CD4-positive, alpha-beta memory T cell (primary cell): ENCODE data around the gene BARHL1. TPM values are rescaled to one million over a fixed set of nuclear protein-coding genes. Genes with fewer than 3 reads are reported as not detected.

Experiments used
- CTCF ChIA-PET: fragments of 350-600 bp; sonication (Branson Sonifier 250); formaldehyde crosslinking; loops from one replicate; lab custom pipeline; 2021; ENCODE audit warnings: inconsistent platforms; ENCODE audit not compliant: partially characterized antibody; lab: Charles Lee
- POLR2A ChIA-PET: fragments of 350-600 bp; sonication (Branson Sonifier 250); formaldehyde crosslinking; loops from one replicate; lab custom pipeline; 2021; ENCODE audit not compliant: partially characterized antibody; lab: Charles Lee
- DNase-seq, 5 donors: peaks; one replicate each; pipeline versions ENCODE4 v3.0.0 to v3.0.0-alpha.2; 2020 to 2022; ENCODE audit warnings: mixed read lengths in 1 of 5
- H3K27ac ChIP-seq: one replicate; pipeline ENCODE4 v1.7.0; 2013; ENCODE audit warnings: low read depth, low read length
- H3K27me3 ChIP-seq: 2 replicates; pipeline ENCODE4 v1.7.0; 2013; ENCODE audit warnings: mild to moderate bottlenecking, low read length, moderate library complexity; ENCODE audit not compliant: insufficient read depth
- H3K36me3 ChIP-seq: 2 replicates; pipeline ENCODE4 v1.7.0; 2013; ENCODE audit warnings: mild to moderate bottlenecking, low read length, moderate library complexity; ENCODE audit not compliant: insufficient read depth
- H3K4me1 ChIP-seq: 2 replicates; pipeline ENCODE4 v1.7.0; 2013; ENCODE audit warnings: mild to moderate bottlenecking, low read length, moderate library complexity; ENCODE audit not compliant: insufficient read depth
- H3K4me3 ChIP-seq, 2 donors: one replicate each; pipeline ENCODE4 v1.7.0; 2013; ENCODE audit warnings: low read length in 2 of 2, mild to moderate bottlenecking in 1 of 2
- H3K9me3 ChIP-seq, 2 donors: one replicate each; pipeline ENCODE4 v1.7.0; 2013; ENCODE audit warnings: low read length in 2 of 2, control low read depth in 1 of 2; ENCODE audit not compliant: control insufficient read depth in 1 of 2
- H3K27ac Mint-ChIP-seq, 7 donors: one replicate each; pipeline ENCODE4 v1.8.0; 2020 to 2021; ENCODE audit warnings: mixed read lengths in 7 of 7, mild to moderate bottlenecking in 6 of 7, inconsistent platforms in 3 of 7, moderate library complexity in 3 of 7
- H3K27me3 Mint-ChIP-seq, 2 donors: one replicate each; pipeline ENCODE4 v1.8.0; 2020 to 2021; ENCODE audit warnings: mixed read lengths in 2 of 2
- H3K36me3 Mint-ChIP-seq, 2 donors: one replicate each; pipeline ENCODE4 v1.8.0; 2020 to 2021; ENCODE audit warnings: mixed read lengths in 2 of 2, inconsistent platforms in 1 of 2, mild to moderate bottlenecking in 1 of 2
- H3K4me1 Mint-ChIP-seq, 4 donors: one replicate each; pipeline ENCODE4 v1.8.0; 2020 to 2021; ENCODE audit warnings: mixed read lengths in 4 of 4, mild to moderate bottlenecking in 1 of 4
- H3K4me3 Mint-ChIP-seq, 8 donors: one replicate each; pipeline ENCODE4 v1.8.0; 2020 to 2021; ENCODE audit warnings: mixed read lengths in 8 of 8, mild to moderate bottlenecking in 7 of 8, moderate library complexity in 6 of 8, inconsistent platforms in 3 of 8
- H3K9me3 Mint-ChIP-seq, 8 donors: one replicate each; pipeline ENCODE4 v1.8.0; 2020 to 2021; ENCODE audit warnings: mixed read lengths in 8 of 8, mild to moderate bottlenecking in 5 of 8, inconsistent platforms in 3 of 8, moderate library complexity in 1 of 8
- intact Hi-C: fragments of 100-400 bp; cut with micrococcal nuclease; formaldehyde crosslinking; loops from one replicate; pipeline ENCODE4 v1.15.1; 2023
- polyA plus RNA-seq, 2 donors: library from polyadenylated mRNA; unstranded; fragments of 300-500 nt; fragmentation: Illumina TruSeq; gene quantifications; one replicate each; pipeline ENCODE4 v1.2.3, GENCODE V29; 2021
- total RNA-seq, 2 experiments: library from RNA; stranded (reverse); gene quantifications; one replicate each; pipeline ENCODE4 v1.2.3, GENCODE V29; 2021

Gene BARHL1
- total and polyA plus RNA-seq, 4 experiments from 2014 or later, result not detected

- H3K4me3 ChIP-seq, result no peak overlapping the region
- H3K9me3 ChIP-seq, result no peaks in the 10 kb centered on the region
- H3K27me3 ChIP-seq, result peaks cover 81% of the 10 kb centered on the region
- Mint-ChIP-seq H3K27me3 (peaks cover 50 to 52% of the 10 kb centered on the region in 2 donors), H3K4me1 (peaks cover 4 to 23% (median 9%) of the 10 kb centered on the region in 4 donors), H3K27ac (peak overlapping the region in 1 of 7 donors; percentile 35), H3K4me3 (peak overlapping the region in 2 of 8 donors; percentile 26 to 39), H3K36me3 (peaks cover 1 to 5% of the 10 kb centered on the region in 2 donors), H3K9me3 (peaks cover 0 to 17% (median 3%) of the 10 kb centered on the region in 8 donors)
- no peak for DNase-seq
- ChIA-PET POLR2A (no interaction called here), CTCF (no interaction called here)
- intact Hi-C loops, result no loop called here
- H3K36me3 ChIP-seq, result no peaks in the 10 kb centered on the region
- peaks cover 12% of the 10 kb centered on the region for H3K4me1 ChIP-seq
- H3K27ac ChIP-seq, result no peak overlapping the region
These were observed 579 bp downstream of the BARHL1 start for GRCh38 chr9:132582786-132583583.

GRCh38 chr9:132583584-132584304, 1.3 kb downstream of the BARHL1 start:
- H3K36me3 ChIP-seq, result no peaks in the 10 kb centered on the region
- H3K4me3 ChIP-seq, result no peak overlapping the region
- POLR2A ChIA-PET, result no interaction called here
- H3K9me3 ChIP-seq, result no peaks in the 10 kb centered on the region
- H3K9me3 Mint-ChIP-seq, result peaks cover 0 to 18% (median 1%) of the 10 kb centered on the region in 8 donors
- H3K27ac ChIP-seq, result no peak overlapping the region
- H3K36me3 Mint-ChIP-seq, result peaks cover 1 to 8% of the 10 kb centered on the region in 2 donors
- CTCF ChIA-PET, result no interaction called here
- peak overlapping the region in 1 of 7 donors; percentile 26 for H3K27ac Mint-ChIP-seq
- H3K4me1 Mint-ChIP-seq, result peaks cover 4 to 21% (median 12%) of the 10 kb centered on the region in 4 donors
- H3K4me3 Mint-ChIP-seq, result peak overlapping the region in 1 of 8 donors; percentile 39
- no peak for DNase-seq
- H3K4me1 ChIP-seq, result peaks cover 12% of the 10 kb centered on the region
- H3K27me3 Mint-ChIP-seq, result peaks cover 47 to 50% of the 10 kb centered on the region in 2 donors
- H3K27me3 ChIP-seq, result peaks cover 78% of the 10 kb centered on the region
- intact Hi-C loops, result no loop called here

- Histone ChIP-seq H3K27ac (no peak overlapping the region), H3K36me3 (no peaks in the 10 kb centered on the region), H3K27me3 (peaks cover 66% of the 10 kb centered on the region), H3K4me3 (no peak overlapping the region), H3K9me3 (no peaks in the 10 kb centered on the region), H3K4me1 (peaks cover 12% of the 10 kb centered on the region)
- Mint-ChIP-seq H3K27ac (peak overlapping the region in 2 of 7 donors; percentile 53 to 77), H3K27me3 (peaks cover 46 to 48% of the 10 kb centered on the region in 2 donors), H3K36me3 (peaks cover 1 to 8% of the 10 kb centered on the region in 2 donors), H3K9me3 (peaks cover 0 to 17% (median 1%) of the 10 kb centered on the region in 8 donors), H3K4me1 (peaks cover 4 to 19% (median 12%) of the 10 kb centered on the region in 4 donors), H3K4me3 (no peak overlapping the region)
- intact Hi-C loops, result no loop called here
- CTCF ChIA-PET, result no interaction called here
- DNase-seq, result no peak
- POLR2A ChIA-PET, result no interaction called here
These were observed 2.5 kb downstream of the BARHL1 start for GRCh38 chr9:132584601-132585560.

GRCh38 chr9:132585954-132586829, 3.8 kb downstream of the BARHL1 start:
- POLR2A ChIA-PET, result no interaction called here
- Histone ChIP-seq H3K4me1 (peaks cover 11% of the 10 kb centered on the region), H3K4me3 (no peak overlapping the region), H3K36me3 (no peaks in the 10 kb centered on the region), H3K27ac (no peak overlapping the region), H3K27me3 (peaks cover 64% of the 10 kb centered on the region), H3K9me3 (no peaks in the 10 kb centered on the region)
- peak overlapping the region in 3 of 7 donors; percentile 14 to 90 (median 77) for H3K27ac Mint-ChIP-seq
- peaks cover 46 to 49% of the 10 kb centered on the region in 2 donors for H3K27me3 Mint-ChIP-seq
- H3K4me1 Mint-ChIP-seq, result peaks cover 3 to 21% (median 12%) of the 10 kb centered on the region in 4 donors
- H3K9me3 Mint-ChIP-seq, result peaks cover 0 to 19% (median 1%) of the 10 kb centered on the region in 8 donors
- peaks cover 1 to 8% of the 10 kb centered on the region in 2 donors for H3K36me3 Mint-ChIP-seq
- CTCF ChIA-PET, result no interaction called here
- peak overlapping the region in 1 of 8 donors; percentile 39 for H3K4me3 Mint-ChIP-seq
- intact Hi-C loops, result no loop called here
- no peak for DNase-seq

- peaks cover 4% of the 10 kb centered on the region for H3K4me1 ChIP-seq
- Mint-ChIP-seq H3K4me1 (peaks cover 0 to 16% (median 7%) of the 10 kb centered on the region in 4 donors), H3K27ac (peak overlapping the region in 2 of 7 donors; percentile 23 to 77), H3K27me3 (peaks cover 43 to 51% of the 10 kb centered on the region in 2 donors), H3K4me3 (no peak overlapping the region), H3K9me3 (peaks cover 0 to 13% (median 0%) of the 10 kb centered on the region in 8 donors), H3K36me3 (peaks cover 1 to 8% of the 10 kb centered on the region in 2 donors)
- H3K27me3 ChIP-seq, result peaks cover 61% of the 10 kb centered on the region
- DNase-seq, result no peak
- no peaks in the 10 kb centered on the region for H3K9me3 ChIP-seq
- H3K27ac ChIP-seq, result no peak overlapping the region
- intact Hi-C loops, result no loop called here
- POLR2A ChIA-PET, result no interaction called here
- no peaks in the 10 kb centered on the region for H3K36me3 ChIP-seq
- CTCF ChIA-PET, result no interaction called here
- H3K4me3 ChIP-seq, result no peak overlapping the region
These were observed 4.6 kb downstream of the BARHL1 start for GRCh38 chr9:132586830-132587591.

GRCh38 chr9:132587592-132587955, 5.2 kb downstream of the BARHL1 start:
- Histone ChIP-seq H3K9me3 (no peaks in the 10 kb centered on the region), H3K27me3 (peaks cover 61% of the 10 kb centered on the region)
- H3K4me3 Mint-ChIP-seq, result no peak overlapping the region

More at GRCh38 chr9:132587592-132587955, 5.2 kb downstream of the BARHL1 start:
- H3K36me3 Mint-ChIP-seq, result peaks cover 1 to 8% of the 10 kb centered on the region in 2 donors
- intact Hi-C loops, result no loop called here
- no peaks in the 10 kb centered on the region for H3K4me1 ChIP-seq
- no peaks in the 10 kb centered on the region for H3K36me3 ChIP-seq
- no peak overlapping the region for H3K27ac ChIP-seq
- peaks cover 0 to 13% (median 0%) of the 10 kb centered on the region in 8 donors for H3K9me3 Mint-ChIP-seq
- CTCF ChIA-PET, result no interaction called here
- no peak for DNase-seq
- H3K4me1 Mint-ChIP-seq, result peaks cover 0 to 15% (median 7%) of the 10 kb centered on the region in 4 donors
- POLR2A ChIA-PET, result no interaction called here
- no peak overlapping the region for H3K27ac Mint-ChIP-seq
- H3K27me3 Mint-ChIP-seq, result peaks cover 43 to 52% of the 10 kb centered on the region in 2 donors
- H3K4me3 ChIP-seq, result no peak overlapping the region
